Fibroblast of lung (primary cell): ENCODE measurements around the gene CFAP77. TPM values are rescaled to one million over a fixed set of nuclear protein-coding genes. Genes with fewer than 3 reads are reported as not detected.

Source experiments
- DNase-seq, 2 donors: peaks; one replicate each; pipeline versions ENCODE4 v3.0.0 to v3.0.0-alpha.2; 2010; ENCODE audit warnings: low read depth in 2 of 2
- H2AFZ ChIP-seq: 2 replicates; pipeline ENCODE4 v1.5.1; 2012; ENCODE audit warnings: low read length, control low read depth, inconsistent platforms
- H3K27ac ChIP-seq: 2 replicates; pipeline ENCODE4 v1.5.1; 2011; ENCODE audit warnings: low read length, control low read depth; ENCODE audit not compliant: insufficient read depth
- H3K27me3 ChIP-seq: 2 replicates; pipeline ENCODE4 v1.5.1; 2011; ENCODE audit warnings: mild to moderate bottlenecking, low read length; ENCODE audit not compliant: control insufficient read depth, insufficient read depth
- H3K36me3 ChIP-seq: 2 replicates; pipeline ENCODE4 v1.5.1; 2011; ENCODE audit warnings: low read length; ENCODE audit not compliant: control insufficient read depth, insufficient read depth
- H3K4me1 ChIP-seq: 2 replicates; pipeline ENCODE4 v1.5.1; 2011; ENCODE audit warnings: low read length; ENCODE audit not compliant: control insufficient read depth, insufficient read depth; ENCODE audit errors: extremely low read depth
- H3K4me2 ChIP-seq: 2 replicates; pipeline ENCODE4 v1.5.1; 2011; ENCODE audit warnings: low read length, control low read depth; ENCODE audit not compliant: insufficient read depth; ENCODE audit errors: extremely low read depth
- H3K4me3 ChIP-seq, 4 experiments: fragments of 200-600 bp in 1 of 4; sonication (generic) in 1 of 4; replicated peaks in 1 of 4; 2 replicates each; pipeline ENCODE4 v1.5.1; 2011 to 2016; ENCODE audit warnings: low read length in 4 of 4, low read depth in 3 of 4, mild to moderate bottlenecking in 3 of 4, control low read depth in 2 of 4, inconsistent platforms in 1 of 4, mixed read lengths in 1 of 4; ENCODE audit not compliant: insufficient read depth in 1 of 4; ENCODE audit errors: control extremely low read depth in 1 of 4
- H3K79me2 ChIP-seq: 2 replicates; pipeline ENCODE4 v1.5.1; 2012; ENCODE audit warnings: mild to moderate bottlenecking, low read length, inconsistent platforms; ENCODE audit not compliant: control insufficient read depth, insufficient read depth
- H3K9ac ChIP-seq: 2 replicates; pipeline ENCODE4 v1.5.1; 2011; ENCODE audit warnings: mild to moderate bottlenecking, low read length, control low read depth; ENCODE audit not compliant: insufficient read depth
- H3K9me3 ChIP-seq: 2 replicates; pipeline ENCODE4 v1.5.1; 2012; ENCODE audit warnings: low read depth, low read length; ENCODE audit not compliant: control insufficient read depth, insufficient read depth
- H4K20me1 ChIP-seq: 2 replicates; pipeline ENCODE4 v1.5.1; 2011; ENCODE audit warnings: low read length; ENCODE audit not compliant: control insufficient read depth, insufficient read depth; ENCODE audit errors: extremely low read depth
- CTCF ChIP-seq, 2 donors: IDR thresholded peaks in 1 of 2; conservative IDR thresholded peaks in 1 of 2; 1 replicate in 1 of 2; 2 replicates in 1 of 2; pipeline ENCODE4 v1.5.1; 2011 to 2012; ENCODE audit warnings: low read length in 2 of 2, control low read depth in 1 of 2, inconsistent platforms in 1 of 2, low read depth in 1 of 2, mild to moderate bottlenecking in 1 of 2
- EZH2 ChIP-seq: IDR thresholded peaks from 2 replicates; pipeline ENCODE4 v1.5.1; 2012; ENCODE audit warnings: low read length, control low read depth, mild to moderate bottlenecking; ENCODE audit errors: missing control alignments
- polyA plus RNA-seq, 2 donors: library from polyadenylated mRNA; depleted of rRNA in 1 of 2; stranded (reverse) in 1 of 2; unstranded in 1 of 2; fragments of >200 nt; gene quantifications; 2 replicates each; pipeline ENCODE4 v1.2.1, GENCODE V29; 2011 to 2012; ENCODE audit warnings: missing spikeins in 1 of 2
- total RNA-seq: library from RNA; depleted of rRNA; stranded (reverse); fragments of >200 nt; gene quantifications from 2 replicates; pipeline ENCODE4 v1.2.1, GENCODE V29; 2014

CFAP77 gene
- total and polyA plus RNA-seq, 2 donors (not counting 1 experiment from before 2014, with no cell fraction given) = not detected

- no peaks in the 10 kb centered on the region for H3K4me1 ChIP-seq
- H4K20me1 ChIP-seq = no peaks in the 10 kb centered on the region
- no peak overlapping the region for H3K27ac ChIP-seq
- H3K4me2 ChIP-seq = no peak overlapping the region
- H3K4me3 ChIP-seq = no peak overlapping the region
- no peaks in the 10 kb centered on the region for H3K9me3 ChIP-seq
- no peak for DNase-seq
- TF ChIP-seq EZH2 (no peak), CTCF (conservative IDR thresholded peaks at IDR 0.05 in 1 of 2, IDR thresholded peaks at IDR 0.05 in 1 of 2; ENCODE audit: low read depth in 1 of 2, low read length in 2 of 2) (no peak)
- H3K79me2 ChIP-seq = no peaks in the 10 kb centered on the region
- H3K9ac ChIP-seq = no peak overlapping the region
- peaks cover 17% of the 10 kb centered on the region for H3K27me3 ChIP-seq
- no peaks in the 10 kb centered on the region for H3K36me3 ChIP-seq
- H2AFZ ChIP-seq = no peak overlapping the region
Measured at GRCh38 chr9:132424857-132425674, 15.1 kb downstream of the CFAP77 start.

- H3K9ac ChIP-seq = no peak overlapping the region
- H4K20me1 ChIP-seq = no peaks in the 10 kb centered on the region
- H3K4me3 ChIP-seq = no peak overlapping the region
- H3K27ac ChIP-seq = no peak overlapping the region
- H3K4me2 ChIP-seq = no peak overlapping the region
- H3K79me2 ChIP-seq = no peaks in the 10 kb centered on the region
- no peak for TF ChIP-seq CTCF (conservative IDR thresholded peaks at IDR 0.05 in 1 of 2, IDR thresholded peaks at IDR 0.05 in 1 of 2; ENCODE audit: low read depth in 1 of 2, low read length in 2 of 2)
- TF ChIP-seq EZH2 = no peak
- no peaks in the 10 kb centered on the region for H3K36me3 ChIP-seq
- no peaks in the 10 kb centered on the region for H3K9me3 ChIP-seq
- no peak for DNase-seq
- H3K4me1 ChIP-seq = no peaks in the 10 kb centered on the region
- no peak overlapping the region for H2AFZ ChIP-seq
- peaks cover 17% of the 10 kb centered on the region for H3K27me3 ChIP-seq
Measured at GRCh38 chr9:132425675-132426062, 15.7 kb downstream of the CFAP77 start.

GRCh38 chr9:132426639-132427414 lies 16.8 kb downstream of the CFAP77 start:
- peaks cover 17% of the 10 kb centered on the region for H3K27me3 ChIP-seq
- no peaks in the 10 kb centered on the region for H3K36me3 ChIP-seq
- H3K9ac ChIP-seq = no peak overlapping the region
- no peak for DNase-seq
- H3K4me3 ChIP-seq = no peak overlapping the region
- no peak overlapping the region for H3K4me2 ChIP-seq
- H3K79me2 ChIP-seq = no peaks in the 10 kb centered on the region
- TF ChIP-seq EZH2 = peak; percentile 19
- TF ChIP-seq CTCF (conservative IDR thresholded peaks at IDR 0.05 in 1 of 2, IDR thresholded peaks at IDR 0.05 in 1 of 2; ENCODE audit: low read depth in 1 of 2, low read length in 2 of 2) = no peak
- no peaks in the 10 kb centered on the region for H4K20me1 ChIP-seq
- no peak overlapping the region for H3K27ac ChIP-seq
- no peaks in the 10 kb centered on the region for H3K9me3 ChIP-seq
- H3K4me1 ChIP-seq = no peaks in the 10 kb centered on the region
- no peak overlapping the region for H2AFZ ChIP-seq
